DND-41 (cell line): ENCODE results near the gene PPFIBP1.

Experiments used
- ATAC-seq: fragments of 200-7000 bp; cut with Tn5 transposase; 3 replicates; pipeline ENCODE4 v1.9.1; 2021; ENCODE audit warnings: low read depth; ENCODE audit not compliant: insufficient read depth
- DNase-seq: peaks from one replicate; pipeline ENCODE4 v3.0.0-alpha.2; 2020
- H2AFZ ChIP-seq: 2 replicates; pipeline ENCODE4 v1.6.0; 2012; ENCODE audit warnings: low read depth, low read length
- H3K27ac ChIP-seq: 2 replicates; pipeline ENCODE4 v1.5.1; 2012; ENCODE audit warnings: low read length, inconsistent platforms
- H3K27me3 ChIP-seq: fragments of 200-600 bp; sonication (generic); 2 replicates; pipeline ENCODE4 v1.6.0; 2012; ENCODE audit warnings: low read length, mild to moderate bottlenecking, inconsistent platforms; ENCODE audit not compliant: insufficient read depth, poor library complexity
- H3K36me3 ChIP-seq: 2 replicates; pipeline ENCODE4 v1.5.1; 2012; ENCODE audit warnings: low read length, inconsistent platforms; ENCODE audit not compliant: insufficient read depth
- H3K4me1 ChIP-seq: 2 replicates; pipeline ENCODE4 v1.5.1; 2012; ENCODE audit warnings: mild to moderate bottlenecking, low read length; ENCODE audit not compliant: insufficient read depth
- H3K4me2 ChIP-seq: 2 replicates; pipeline ENCODE4 v1.6.0; 2012; ENCODE audit warnings: mild to moderate bottlenecking, moderate library complexity, low read length, inconsistent platforms; ENCODE audit not compliant: insufficient read depth
- H3K4me3 ChIP-seq, 2 experiments: fragments of 200-600 bp in 1 of 2; shearing (Covaris generic) in 1 of 2; 2 replicates each; pipeline ENCODE4 v1.5.1; 2012 to 2016; ENCODE audit warnings: inconsistent platforms in 2 of 2, low read length in 2 of 2, mild to moderate bottlenecking in 2 of 2, low read depth in 1 of 2, moderate library complexity in 1 of 2
- H3K79me2 ChIP-seq: 2 replicates; pipeline ENCODE4 v1.6.0; 2012; ENCODE audit warnings: low read length, inconsistent platforms; ENCODE audit not compliant: insufficient read depth
- H3K9ac ChIP-seq: 2 replicates; pipeline ENCODE4 v1.6.0; 2012; ENCODE audit warnings: low read depth, mild to moderate bottlenecking, inconsistent platforms, low read length, moderate library complexity
- H3K9me3 ChIP-seq: 2 replicates; pipeline ENCODE4 v1.5.1; 2012; ENCODE audit warnings: low read length, moderate library complexity, mild to moderate bottlenecking, inconsistent platforms; ENCODE audit not compliant: insufficient read depth, severe bottlenecking
- H4K20me1 ChIP-seq: 2 replicates; pipeline ENCODE4 v1.6.0; 2012; ENCODE audit warnings: low read length; ENCODE audit not compliant: insufficient read depth
- EZH2 ChIP-seq: IDR thresholded peaks from 3 replicates; pipeline ENCODE4 v1.6.1; 2012; ENCODE audit warnings: borderline replicate concordance, low read depth, mild to moderate bottlenecking, moderate library complexity, low read length, inconsistent platforms; ENCODE audit not compliant: severe bottlenecking
- TF ChIP-seq, protein P1 (sequence below): IDR thresholded peaks from 2 replicates; pipeline ENCODE4 v1.5.1; 2012; ENCODE audit warnings: borderline replicate concordance, low read length, moderate library complexity, mild to moderate bottlenecking; ENCODE audit not compliant: poor library complexity, severe bottlenecking; ENCODE audit errors: extremely low read depth

The PPFIBP1 gene

DNA sequence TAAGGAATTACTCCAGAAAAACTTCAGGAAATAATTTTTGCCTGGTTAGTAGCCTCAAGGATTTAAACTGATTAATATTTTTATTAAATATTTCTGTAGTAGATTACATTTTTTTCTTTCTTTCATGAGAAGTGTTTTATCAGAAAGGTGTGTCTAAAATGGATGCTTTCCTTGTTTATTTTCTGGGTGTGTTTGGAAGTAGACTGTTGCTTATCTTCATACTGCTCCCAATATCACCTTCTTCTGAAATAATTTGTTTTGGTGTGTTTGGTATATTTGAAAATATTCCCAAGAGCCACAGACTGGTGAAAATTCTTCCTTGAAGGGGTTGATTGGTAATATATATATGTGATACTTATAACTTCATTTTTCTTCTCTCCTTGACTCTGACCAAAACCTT, 162.1 kb downstream of the PPFIBP1 start:
- Histone ChIP-seq H3K27me3 (no peaks in the 10 kb centered on the region), H2AFZ (no peak overlapping the region), H3K9me3 (no peaks in the 10 kb centered on the region), H3K79me2 (no peaks in the 10 kb centered on the region), H3K4me2 (no peak overlapping the region), H3K36me3 (no peaks in the 10 kb centered on the region), H3K4me1 (no peaks in the 10 kb centered on the region), H3K9ac (no peak overlapping the region), H3K4me3 (no peak overlapping the region), H4K20me1 (no peaks in the 10 kb centered on the region), H3K27ac (no peak overlapping the region)
- DNase-seq (no peak), ATAC-seq (no peak)
- TF ChIP-seq, protein P1, sequence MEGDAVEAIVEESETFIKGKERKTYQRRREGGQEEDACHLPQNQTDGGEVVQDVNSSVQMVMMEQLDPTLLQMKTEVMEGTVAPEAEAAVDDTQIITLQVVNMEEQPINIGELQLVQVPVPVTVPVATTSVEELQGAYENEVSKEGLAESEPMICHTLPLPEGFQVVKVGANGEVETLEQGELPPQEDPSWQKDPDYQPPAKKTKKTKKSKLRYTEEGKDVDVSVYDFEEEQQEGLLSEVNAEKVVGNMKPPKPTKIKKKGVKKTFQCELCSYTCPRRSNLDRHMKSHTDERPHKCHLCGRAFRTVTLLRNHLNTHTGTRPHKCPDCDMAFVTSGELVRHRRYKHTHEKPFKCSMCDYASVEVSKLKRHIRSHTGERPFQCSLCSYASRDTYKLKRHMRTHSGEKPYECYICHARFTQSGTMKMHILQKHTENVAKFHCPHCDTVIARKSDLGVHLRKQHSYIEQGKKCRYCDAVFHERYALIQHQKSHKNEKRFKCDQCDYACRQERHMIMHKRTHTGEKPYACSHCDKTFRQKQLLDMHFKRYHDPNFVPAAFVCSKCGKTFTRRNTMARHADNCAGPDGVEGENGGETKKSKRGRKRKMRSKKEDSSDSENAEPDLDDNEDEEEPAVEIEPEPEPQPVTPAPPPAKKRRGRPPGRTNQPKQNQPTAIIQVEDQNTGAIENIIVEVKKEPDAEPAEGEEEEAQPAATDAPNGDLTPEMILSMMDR, result no peak
- no peak for TF ChIP-seq EZH2

DNA sequence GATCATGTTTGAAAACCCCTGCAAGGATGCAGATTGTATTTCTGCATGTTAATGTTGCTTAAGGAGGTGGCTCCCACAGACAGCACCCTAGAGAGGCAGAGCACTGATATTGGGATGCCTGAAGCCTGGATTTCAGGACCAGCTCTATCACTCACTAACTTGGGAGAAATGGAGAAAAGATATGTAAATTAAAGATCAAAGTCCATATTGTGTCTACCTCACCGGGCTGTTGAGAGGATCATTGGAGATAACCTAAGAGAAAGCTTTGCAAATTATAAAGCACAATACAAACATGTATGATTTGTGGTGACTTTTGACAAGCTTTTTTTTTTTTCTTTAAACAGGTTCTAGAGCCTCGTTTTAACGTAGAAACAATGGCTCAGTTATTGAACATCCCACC, 164.7 kb downstream of the PPFIBP1 start:
- TF ChIP-seq, protein P1, result no peak
- no peak for ATAC-seq
- H3K36me3 ChIP-seq, result no peaks in the 10 kb centered on the region

DNA sequence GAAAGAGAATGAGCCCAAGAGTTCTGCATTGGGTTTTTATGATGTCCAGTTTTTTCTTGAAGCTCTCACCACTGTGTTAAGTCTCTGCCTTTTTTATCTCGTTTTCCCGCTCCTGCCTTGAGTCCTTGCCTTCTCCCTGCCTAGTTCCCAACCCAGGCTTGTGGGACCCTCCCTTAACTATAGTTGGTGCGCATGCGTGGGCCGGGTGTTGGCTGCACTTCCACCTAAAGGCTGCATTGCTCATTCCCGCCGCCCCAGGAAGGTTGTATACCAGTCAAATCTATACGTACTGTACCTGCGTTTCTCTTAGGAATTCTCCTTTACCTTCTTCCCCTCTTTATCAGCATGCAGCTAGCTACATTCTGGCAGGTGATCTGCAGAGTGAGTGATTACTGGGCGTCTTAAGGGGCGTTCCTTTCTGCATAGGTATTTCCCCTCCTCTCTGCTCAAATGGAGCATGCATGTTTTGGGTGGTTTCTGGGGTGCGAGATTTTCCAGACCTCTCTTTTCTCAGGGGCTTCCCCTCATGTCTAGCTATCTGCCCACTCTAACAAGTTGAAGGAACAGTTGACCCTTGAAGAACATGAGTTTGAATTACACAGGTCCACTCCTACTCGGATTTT, 165.7 kb downstream of the PPFIBP1 start:
- Histone ChIP-seq H3K27ac (no peak overlapping the region), H4K20me1 (no peaks in the 10 kb centered on the region), H3K4me2 (no peak overlapping the region), H3K4me3 (no peak overlapping the region), H3K4me1 (no peaks in the 10 kb centered on the region), H3K36me3 (no peaks in the 10 kb centered on the region), H3K9ac (no peak overlapping the region), H2AFZ (no peak overlapping the region), H3K79me2 (no peaks in the 10 kb centered on the region), H3K9me3 (no peaks in the 10 kb centered on the region), H3K27me3 (no peaks in the 10 kb centered on the region)
- DNase-seq (no peak), ATAC-seq (no peak)
- TF ChIP-seq, protein P1, result no peak
- TF ChIP-seq EZH2, result no peak

More for the DNA sequence above, 164.7 kb downstream of the PPFIBP1 start:
- Histone ChIP-seq H3K79me2 (no peaks in the 10 kb centered on the region), H3K4me3 (no peak overlapping the region), H3K9ac (no peak overlapping the region), H2AFZ (no peak overlapping the region), H4K20me1 (no peaks in the 10 kb centered on the region), H3K9me3 (no peaks in the 10 kb centered on the region), H3K27me3 (no peaks in the 10 kb centered on the region), H3K4me1 (no peaks in the 10 kb centered on the region), H3K4me2 (no peak overlapping the region), H3K27ac (no peak overlapping the region)
- DNase-seq, result no peak

DNA sequence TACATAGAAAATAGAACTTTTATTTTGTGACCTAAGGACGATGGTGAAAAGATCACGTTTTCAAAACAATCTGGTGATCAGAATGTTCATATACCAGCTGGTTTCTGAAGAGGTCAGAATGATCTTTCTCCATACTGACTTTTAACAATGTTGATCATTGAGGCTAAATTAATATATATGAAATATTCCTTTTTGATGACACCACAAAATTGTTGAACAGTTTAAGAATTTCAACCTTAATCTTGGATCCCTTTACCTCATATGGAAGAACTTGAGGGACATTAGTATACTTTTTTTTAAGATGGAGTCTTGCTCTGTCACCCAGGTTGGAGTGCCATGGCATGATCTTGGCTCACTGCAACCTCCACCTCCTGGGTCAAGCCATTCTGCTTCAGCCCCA, 169.4 kb downstream of the PPFIBP1 start:
- TF ChIP-seq, protein P1, result no peak
- no peak for TF ChIP-seq EZH2
- no peak overlapping the region for H2AFZ ChIP-seq
- no peaks in the 10 kb centered on the region for H4K20me1 ChIP-seq
- H3K79me2 ChIP-seq, result no peaks in the 10 kb centered on the region
- H3K9ac ChIP-seq, result no peak overlapping the region
- no peaks in the 10 kb centered on the region for H3K4me1 ChIP-seq
- ATAC-seq (no peak), DNase-seq (no peak)
- H3K9me3 ChIP-seq, result no peaks in the 10 kb centered on the region
- no peak overlapping the region for H3K27ac ChIP-seq
- no peaks in the 10 kb centered on the region for H3K27me3 ChIP-seq
- H3K4me3 ChIP-seq, result no peak overlapping the region
- H3K4me2 ChIP-seq, result no peak overlapping the region
- no peaks in the 10 kb centered on the region for H3K36me3 ChIP-seq
